Activated CD4-positive, alpha-beta memory T cell treated with anti-CD3 and anti-CD28 coated beads for 36 hours (primary cell): ENCODE results near the gene PGGT1B. TPM values are rescaled to one million over a fixed set of nuclear protein-coding genes. Genes with fewer than 3 reads are reported as not detected.

Experiments
- CTCF ChIA-PET: fragments of 350-600 bp; sonication (Branson Sonifier 250); formaldehyde crosslinking; loops from one replicate; lab custom pipeline; 2021; ENCODE audit warnings: antibody characterized with exemption, inconsistent platforms; lab: Charles Lee
- POLR2A ChIA-PET: fragments of 350-600 bp; sonication (Branson Sonifier 250); formaldehyde crosslinking; loops from one replicate; lab custom pipeline; 2021; ENCODE audit warnings: antibody characterized with exemption; lab: Charles Lee
- DNase-seq: peaks from one replicate; pipeline ENCODE4 v3.0.0-alpha.2; 2020
- H3K27ac Mint-ChIP-seq: one replicate; pipeline ENCODE4 v1.8.0; 2021; ENCODE audit warnings: mixed read lengths
- H3K27me3 Mint-ChIP-seq: one replicate; pipeline ENCODE4 v1.8.0; 2021; ENCODE audit warnings: mixed read lengths
- H3K36me3 Mint-ChIP-seq: one replicate; pipeline ENCODE4 v1.8.0; 2021; ENCODE audit warnings: mixed read lengths
- H3K4me1 Mint-ChIP-seq: one replicate; pipeline ENCODE4 v1.8.0; 2021; ENCODE audit warnings: low read depth, mixed read lengths
- H3K4me3 Mint-ChIP-seq: one replicate; pipeline ENCODE4 v1.8.0; 2021; ENCODE audit warnings: mild to moderate bottlenecking, mixed read lengths
- H3K9me3 Mint-ChIP-seq: one replicate; pipeline ENCODE4 v1.8.0; 2021; ENCODE audit warnings: mixed read lengths
- intact Hi-C: fragments of 100-400 bp; cut with micrococcal nuclease; formaldehyde crosslinking; loops from one replicate; pipeline ENCODE4 v1.15.1; 2023
- total RNA-seq, 2 experiments: library from RNA; stranded (reverse); gene quantifications; one replicate each; pipeline ENCODE4 v1.2.3, GENCODE V29; 2021

Gene PGGT1B
- total RNA-seq, 2 experiments from 2014 or later: 38.7 TPM

GRCh38 chr5:115179394-115180164 lies 83.1 kb downstream of the PGGT1B start:
- no peak for DNase-seq
- H3K27ac Mint-ChIP-seq: no peak overlapping the region
- POLR2A ChIA-PET: interaction anchor here (0.5 kb wide), 1 partner anchor 693 kb away, joined by 3 read pairs; no protein-coding TSS in a partner anchor

GRCh38 chr5:115179030-115179393 lies 83.7 kb downstream of the PGGT1B start:
- peaks cover 3% of the 10 kb centered on the region for H3K4me1 Mint-ChIP-seq
- H3K4me3 Mint-ChIP-seq: no peak overlapping the region
- peak; percentile 14 for DNase-seq
- no peak overlapping the region for H3K27ac Mint-ChIP-seq
- H3K9me3 Mint-ChIP-seq: no peaks in the 10 kb centered on the region
- intact Hi-C loops: loop anchor here (1.0 kb wide), 1 partner anchor 9 kb away; no protein-coding TSS in a partner anchor
- H3K36me3 Mint-ChIP-seq: peaks cover 3% of the 10 kb centered on the region
- ChIA-PET CTCF (interaction anchor here (1.1 kb wide), 1 partner anchor 9 kb away, joined by 3 read pairs; the partner anchor contains the start of gene TRIM36), POLR2A (interaction anchor here (0.5 kb wide), 1 partner anchor 692 kb away, joined by 3 read pairs; no protein-coding TSS in a partner anchor)
- H3K27me3 Mint-ChIP-seq: peaks cover 63% of the 10 kb centered on the region

More at GRCh38 chr5:115179394-115180164, 83.1 kb downstream of the PGGT1B start:
- H3K4me3 Mint-ChIP-seq: peak overlapping the region; percentile 69
- H3K9me3 Mint-ChIP-seq: no peaks in the 10 kb centered on the region
- CTCF ChIA-PET: interaction anchor here (1.1 kb wide), 1 partner anchor 10 kb away, joined by 3 read pairs; the partner anchor contains the start of gene TRIM36
- peaks cover 3% of the 10 kb centered on the region for H3K4me1 Mint-ChIP-seq
- peaks cover 65% of the 10 kb centered on the region for H3K27me3 Mint-ChIP-seq
- peaks cover 3% of the 10 kb centered on the region for H3K36me3 Mint-ChIP-seq
- intact Hi-C loops: loop anchor here (1.0 kb wide), 1 partner anchor 9 kb away; no protein-coding TSS in a partner anchor

- no peak overlapping the region for H3K27ac Mint-ChIP-seq
- peaks cover 56% of the 10 kb centered on the region for H3K27me3 Mint-ChIP-seq
- intact Hi-C loops: loop anchor here (1.0 to 5.0 kb wide), 6 partner anchors 8 to 456 kb away; partner anchors contain the start of genes CCDC112, FEM1C, PGGT1B and TMED7
- peaks cover 12% of the 10 kb centered on the region for H3K9me3 Mint-ChIP-seq
- peaks cover 6% of the 10 kb centered on the region for H3K36me3 Mint-ChIP-seq
- H3K4me3 Mint-ChIP-seq: peak overlapping the region; percentile 60
- H3K4me1 Mint-ChIP-seq: peaks cover 6% of the 10 kb centered on the region
- POLR2A ChIA-PET: no interaction called here
- DNase-seq: no peak
- CTCF ChIA-PET: interaction anchor here (1.7 kb wide), 1 partner anchor 73 kb away, joined by 5 read pairs; no protein-coding TSS in a partner anchor
These were observed 91.7 kb downstream of the PGGT1B start for GRCh38 chr5:115170929-115171510.

- peaks cover 6% of the 10 kb centered on the region for H3K36me3 Mint-ChIP-seq
- peaks cover 6% of the 10 kb centered on the region for H3K4me1 Mint-ChIP-seq
- peak overlapping the region; percentile 79 for H3K4me3 Mint-ChIP-seq
- H3K27ac Mint-ChIP-seq: no peak overlapping the region
- H3K9me3 Mint-ChIP-seq: peaks cover 12% of the 10 kb centered on the region
- H3K27me3 Mint-ChIP-seq: peaks cover 58% of the 10 kb centered on the region
- DNase-seq: peak; percentile 31
- intact Hi-C loops: loop anchor here (1.0 to 5.0 kb wide), 6 partner anchors 9 to 457 kb away; partner anchors contain the start of genes CCDC112, FEM1C, PGGT1B and TMED7
- ChIA-PET POLR2A (no interaction called here), CTCF (interaction anchor here (0.8 to 1.7 kb wide), 3 partner anchors 9 to 93 kb away, joined by 3 to 5 read pairs (median 3); no protein-coding TSS in a partner anchor)
These were observed 92.3 kb downstream of the PGGT1B start for GRCh38 chr5:115170134-115170928.

- intact Hi-C loops: loop anchor here (1.0 to 5.0 kb wide), 8 partner anchors 10 to 673 kb away; partner anchors contain the start of genes AP3S1, ATG12, CCDC112 and FEM1C
- peaks cover 58% of the 10 kb centered on the region for H3K27me3 Mint-ChIP-seq
- H3K9me3 Mint-ChIP-seq: peaks cover 16% of the 10 kb centered on the region
- H3K4me3 Mint-ChIP-seq: peak within 1 kb of the TSS; percentile 79
- ChIA-PET CTCF (interaction anchor here (0.8 to 1.7 kb wide), 4 partner anchors 10 to 94 kb away, joined by 3 to 5 read pairs (median 3); no protein-coding TSS in a partner anchor), POLR2A (no interaction called here)
- H3K4me1 Mint-ChIP-seq: peaks cover 6% of the 10 kb centered on the region
- peak; percentile 94 for DNase-seq
- H3K36me3 Mint-ChIP-seq: peaks cover 6% of the 10 kb centered on the region
- peak within 1 kb of the TSS; percentile 26 for H3K27ac Mint-ChIP-seq
These were observed 93.1 kb downstream of the PGGT1B start, which contains the start of gene TRIM36 for GRCh38 chr5:115169487-115170133. Gene TRIM36, minus strand, starts transcription at chr5:115169908. Its CDS starts 274 bp downstream, at chr5:115169634.

- intact Hi-C loops: loop anchor here (2.0 to 5.0 kb wide), 2 partner anchors 100 to 673 kb away; partner anchors contain the start of genes AP3S1 and ATG12
- ChIA-PET CTCF (interaction anchor here (0.8 to 1.7 kb wide), 4 partner anchors 11 to 95 kb away, joined by 3 to 5 read pairs (median 3); no protein-coding TSS in a partner anchor), POLR2A (no interaction called here)
- Mint-ChIP-seq H3K27me3 (peaks cover 60% of the 10 kb centered on the region), H3K36me3 (peaks cover 6% of the 10 kb centered on the region), H3K4me3 (peak overlapping the region; percentile 79), H3K4me1 (peaks cover 6% of the 10 kb centered on the region), H3K9me3 (peaks cover 16% of the 10 kb centered on the region), H3K27ac (no peak overlapping the region)
- no peak for DNase-seq
These were observed 93.7 kb downstream of the PGGT1B start for GRCh38 chr5:115168829-115169486.

- H3K27me3 Mint-ChIP-seq: peaks cover 58% of the 10 kb centered on the region
- intact Hi-C loops: loop anchor here (5.0 kb wide), 1 partner anchor 675 kb away; the partner anchor contains the start of genes AP3S1 and ATG12
These were observed 95.8 kb downstream of the PGGT1B start for GRCh38 chr5:115166744-115167393.

GRCh38 chr5:115165790-115166189 lies 96.9 kb downstream of the PGGT1B start:
- peaks cover 2% of the 10 kb centered on the region for H3K4me1 Mint-ChIP-seq
- H3K27me3 Mint-ChIP-seq: peaks cover 56% of the 10 kb centered on the region
- H3K27ac Mint-ChIP-seq: no peak overlapping the region
- H3K36me3 Mint-ChIP-seq: peaks cover 6% of the 10 kb centered on the region
- H3K9me3 Mint-ChIP-seq: peaks cover 16% of the 10 kb centered on the region
- ChIA-PET CTCF (no interaction called here), POLR2A (no interaction called here)
- intact Hi-C loops: loop anchor here (5.0 kb wide), 1 partner anchor 677 kb away; the partner anchor contains the start of genes AP3S1 and ATG12
- DNase-seq: no peak
- H3K4me3 Mint-ChIP-seq: no peak overlapping the region

More at GRCh38 chr5:115166744-115167393, 95.8 kb downstream of the PGGT1B start:
- no peak overlapping the region for H3K4me3 Mint-ChIP-seq
- ChIA-PET POLR2A (no interaction called here), CTCF (interaction anchor here (0.6 kb wide), 1 partner anchor 79 kb away, joined by 4 read pairs; no protein-coding TSS in a partner anchor)
- no peak overlapping the region for H3K27ac Mint-ChIP-seq
- peaks cover 6% of the 10 kb centered on the region for H3K36me3 Mint-ChIP-seq
- no peak for DNase-seq
- peaks cover 16% of the 10 kb centered on the region for H3K9me3 Mint-ChIP-seq
- H3K4me1 Mint-ChIP-seq: peaks cover 6% of the 10 kb centered on the region

GRCh38 chr5:115160975-115161475 lies 101.7 kb downstream of the PGGT1B start:
- peaks cover 4% of the 10 kb centered on the region for H3K9me3 Mint-ChIP-seq
- H3K27ac Mint-ChIP-seq: no peak overlapping the region
- H3K27me3 Mint-ChIP-seq: peaks cover 40% of the 10 kb centered on the region
- no peaks in the 10 kb centered on the region for H3K36me3 Mint-ChIP-seq
- H3K4me1 Mint-ChIP-seq: no peaks in the 10 kb centered on the region
- DNase-seq: no peak
- H3K4me3 Mint-ChIP-seq: no peak overlapping the region
- intact Hi-C loops: no loop called here
- ChIA-PET CTCF (interaction anchor here (0.9 kb wide), 1 partner anchor 63 kb away, joined by 3 read pairs; no protein-coding TSS in a partner anchor), POLR2A (no interaction called here)
